Measurements from ENCODE around the gene PTPRG.
A peak's percentile ranks its signal among the peaks of the same experiment; 100 is the strongest.

The PTPRG gene

DNA sequence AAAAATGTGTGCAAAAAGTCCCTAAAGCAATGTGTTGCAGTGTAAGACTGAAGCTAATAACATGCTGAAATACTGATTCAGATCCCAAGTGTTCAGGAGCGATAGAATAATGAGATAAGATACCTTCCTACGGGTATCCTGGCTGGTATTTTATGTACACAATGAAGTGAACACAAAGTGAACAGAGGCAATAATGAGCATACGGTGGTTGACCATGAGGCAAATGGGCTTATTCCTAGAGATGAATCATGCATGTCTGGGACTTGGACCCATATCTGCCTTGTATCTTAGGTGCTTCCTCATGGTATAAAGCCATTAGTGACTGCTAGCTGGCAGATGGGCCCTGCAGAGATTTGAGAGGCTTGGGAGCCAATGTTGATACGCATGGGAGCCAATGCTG lies 21.5 kb downstream of the PTPRG start:
- DNase-seq (no peak), ATAC-seq (replicated peaks) (no peak)
- Mint-ChIP-seq H3K4me3 (no peak overlapping the region), H3K27ac (no peak overlapping the region), H3K27me3 (no peaks in the 10 kb centered on the region), H3K9me3 (peaks cover 0 to 6% of the 10 kb centered on the region in 2 donors), H3K4me1 (ENCODE audit: low read depth in 2 of 2) (no peaks in the 10 kb centered on the region), H3K36me3 (ENCODE audit: insufficient read depth) (no peaks in the 10 kb centered on the region)

DNA sequence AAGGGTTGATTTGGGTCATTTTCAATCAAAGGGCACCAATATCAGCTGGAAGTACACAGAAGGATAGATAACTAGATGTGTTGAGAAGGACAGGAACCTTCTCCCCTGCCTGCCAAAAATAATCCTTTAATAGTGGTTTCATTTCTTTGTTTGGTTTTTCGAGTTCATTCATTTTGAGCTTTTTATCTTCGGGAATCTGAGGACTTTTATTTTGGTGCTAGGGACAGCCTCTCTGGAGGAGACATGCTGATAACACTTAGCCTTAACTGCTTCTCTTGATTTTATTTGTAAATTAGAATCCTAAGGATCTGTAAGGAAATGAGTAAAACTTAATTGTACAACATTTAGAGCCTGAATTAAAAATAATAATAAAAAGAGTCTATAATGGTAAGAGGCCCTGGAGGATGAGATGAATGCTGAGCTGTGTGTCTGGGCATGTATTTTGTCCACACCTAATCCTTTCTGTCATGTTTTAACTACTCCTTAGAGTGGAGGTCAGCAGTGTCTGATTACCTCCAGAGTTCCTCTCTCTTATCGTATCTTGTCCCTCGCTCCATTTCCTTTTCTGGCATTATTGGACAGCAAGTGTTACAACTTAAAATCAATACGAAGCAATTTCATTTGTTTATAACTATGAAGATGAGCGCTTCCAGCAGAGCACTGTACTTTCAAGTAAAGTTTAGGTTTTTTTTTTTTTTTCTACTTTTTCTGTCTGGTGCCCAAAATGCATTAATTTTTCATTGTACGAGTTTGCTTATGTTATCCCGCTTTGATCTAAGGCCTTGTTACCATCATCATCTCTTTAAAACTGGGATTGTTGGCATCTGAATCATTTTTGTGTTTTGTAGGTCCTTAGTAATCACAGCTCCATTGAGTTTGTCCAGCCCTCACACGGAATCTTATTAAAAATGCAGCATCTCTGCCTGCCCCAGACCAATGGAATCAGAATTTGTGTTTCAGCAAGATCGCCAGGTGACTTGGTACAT lies 22.8 kb downstream of the PTPRG start:
- Mint-ChIP-seq H3K27ac (no peak overlapping the region), H3K36me3 (ENCODE audit: insufficient read depth) (no peaks in the 10 kb centered on the region), H3K4me1 (ENCODE audit: low read depth in 2 of 2) (no peaks in the 10 kb centered on the region), H3K27me3 (no peaks in the 10 kb centered on the region), H3K9me3 (peaks cover 0 to 6% of the 10 kb centered on the region in 2 donors), H3K4me3 (no peak overlapping the region)
- no peak for ATAC-seq (replicated peaks)
- no peak for DNase-seq

DNA sequence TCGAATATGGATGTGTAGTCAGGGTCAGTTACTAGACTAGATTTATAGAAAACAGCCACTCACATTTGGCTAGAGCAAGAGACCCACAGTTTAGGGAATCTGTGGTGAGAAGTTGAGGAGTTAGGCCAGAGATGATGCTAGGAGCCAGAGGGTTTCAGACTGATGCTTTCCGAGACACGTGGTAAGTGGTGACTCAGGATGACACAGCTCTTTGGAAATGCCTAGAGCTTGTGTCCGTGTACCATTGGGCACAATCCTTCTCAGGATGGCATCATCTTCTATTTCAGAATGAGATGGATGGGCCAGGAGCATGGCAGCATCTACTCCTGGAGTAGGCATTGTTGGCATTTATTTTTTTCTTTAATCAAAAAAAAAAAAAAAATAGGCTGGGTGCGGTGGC lies 28.5 kb downstream of the PTPRG start:
- DNase-seq, result no peak
- Mint-ChIP-seq H3K9me3 (peaks cover 0 to 4% of the 10 kb centered on the region in 2 donors), H3K27ac (no peak overlapping the region)

DNA sequence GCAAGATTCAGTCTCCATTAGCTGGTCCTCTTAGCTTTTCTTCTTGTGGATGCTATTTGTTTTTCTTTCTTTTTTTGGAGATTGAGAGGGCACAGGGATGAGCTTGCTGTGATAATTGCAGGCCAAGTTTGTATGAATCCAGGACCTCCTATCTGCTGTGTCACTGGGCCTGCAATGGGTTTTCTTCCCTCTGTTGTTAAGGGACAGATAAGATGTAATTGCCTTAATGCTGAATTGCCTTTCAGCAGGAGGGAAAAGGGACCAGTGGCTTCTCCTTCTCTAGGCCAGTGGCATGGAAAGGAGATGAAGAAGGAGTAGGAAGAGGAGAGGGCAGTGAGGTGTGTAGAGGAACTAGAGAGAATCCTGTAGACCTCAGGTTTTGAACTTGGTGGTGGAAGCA lies 29.9 kb downstream of the PTPRG start:
- peaks cover 0 to 5% of the 10 kb centered on the region in 2 donors for H3K9me3 Mint-ChIP-seq
- H3K27ac Mint-ChIP-seq, result no peak overlapping the region
- no peaks in the 10 kb centered on the region for H3K4me1 Mint-ChIP-seq (ENCODE audit: low read depth in 2 of 2)
- ATAC-seq (replicated peaks) (no peak), DNase-seq (no peak)
- H3K4me3 Mint-ChIP-seq, result no peak overlapping the region
- no peaks in the 10 kb centered on the region for H3K36me3 Mint-ChIP-seq (ENCODE audit: insufficient read depth)
- H3K27me3 Mint-ChIP-seq, result no peaks in the 10 kb centered on the region

More for the DNA sequence above, 28.5 kb downstream of the PTPRG start:
- H3K4me3 Mint-ChIP-seq, result no peak overlapping the region
- H3K36me3 Mint-ChIP-seq (ENCODE audit: insufficient read depth), result no peaks in the 10 kb centered on the region
- H3K27me3 Mint-ChIP-seq, result no peaks in the 10 kb centered on the region
- H3K4me1 Mint-ChIP-seq (ENCODE audit: low read depth in 2 of 2), result no peaks in the 10 kb centered on the region
- no peak for ATAC-seq (replicated peaks)

DNA sequence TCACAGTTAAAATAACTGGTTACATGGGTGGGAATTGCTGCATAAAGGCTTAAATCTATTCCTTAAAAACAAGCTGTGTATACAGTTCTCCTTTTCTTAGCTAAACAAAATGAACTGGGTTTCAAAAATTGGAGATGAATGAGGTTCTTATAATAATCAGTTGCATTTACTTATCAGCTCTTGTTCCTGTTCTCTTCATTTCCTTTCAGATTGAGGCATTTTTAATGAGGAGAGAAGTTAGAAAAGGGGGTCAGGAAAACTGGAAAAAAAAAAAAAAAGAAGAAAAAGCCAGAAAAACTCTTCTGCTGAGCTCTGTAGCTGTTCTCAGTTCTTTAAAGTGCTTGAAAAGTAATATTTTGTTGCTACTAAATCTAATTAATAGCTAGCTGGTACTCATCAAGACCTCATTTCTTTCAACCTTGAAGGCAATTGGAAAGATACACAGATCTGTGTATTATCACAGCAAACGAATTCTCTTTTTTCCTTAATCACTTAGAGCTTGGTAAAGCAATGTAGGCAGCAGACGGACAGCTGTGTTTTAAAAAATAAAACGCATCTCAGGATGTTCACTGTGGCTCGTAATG lies 32.2 kb downstream of the PTPRG start:
- no peak overlapping the region for H3K4me3 Mint-ChIP-seq
- H3K27me3 Mint-ChIP-seq, result no peaks in the 10 kb centered on the region
- H3K36me3 Mint-ChIP-seq (ENCODE audit: insufficient read depth), result no peaks in the 10 kb centered on the region
- H3K9me3 Mint-ChIP-seq, result peaks cover 5 to 6% of the 10 kb centered on the region in 2 donors
- H3K4me1 Mint-ChIP-seq (ENCODE audit: low read depth in 2 of 2), result no peaks in the 10 kb centered on the region
- DNase-seq (no peak), ATAC-seq (replicated peaks) (no peak)
- H3K27ac Mint-ChIP-seq, result no peak overlapping the region

DNA sequence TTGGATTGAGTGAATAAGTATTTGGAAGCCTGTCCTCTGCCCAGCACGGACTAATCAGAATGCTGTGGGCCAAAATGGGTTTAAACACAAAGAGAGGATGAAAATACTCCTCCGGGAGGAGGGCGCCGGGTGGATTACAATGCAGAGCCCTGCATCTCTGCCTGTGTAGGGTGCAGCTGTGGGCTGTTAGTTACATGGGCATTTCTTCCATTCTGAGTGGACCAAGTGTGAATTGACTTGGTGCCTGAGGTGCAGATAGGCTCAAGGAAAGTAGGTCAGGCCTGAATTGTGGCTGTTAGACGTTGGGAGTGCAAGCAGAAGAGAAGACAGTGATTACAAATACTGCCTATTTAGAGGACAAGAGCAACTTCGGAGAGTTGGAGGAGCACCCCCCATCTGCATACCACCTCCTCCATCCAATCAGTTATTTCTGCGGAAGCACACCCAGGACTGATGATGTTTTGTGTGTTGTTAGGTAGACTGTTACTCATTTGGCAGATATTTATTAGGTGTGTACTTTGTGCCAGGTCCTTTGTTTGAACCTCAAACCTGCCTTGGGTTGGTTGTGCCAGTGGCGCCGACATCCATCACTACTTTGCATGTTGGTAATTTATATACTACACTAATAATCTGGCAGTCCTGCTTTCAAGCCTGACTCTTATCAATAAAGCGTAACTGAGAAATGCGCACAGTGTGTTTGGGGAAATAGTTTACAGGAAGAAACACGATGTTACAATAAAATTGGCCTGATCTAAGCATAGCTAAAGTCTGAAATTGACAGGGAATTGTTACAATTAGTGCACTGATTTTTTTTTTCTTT lies 33.0 kb downstream of the PTPRG start:
- Mint-ChIP-seq H3K27me3 (no peaks in the 10 kb centered on the region), H3K36me3 (ENCODE audit: insufficient read depth) (no peaks in the 10 kb centered on the region), H3K27ac (peak overlapping the region in 1 of 2 donors; percentile 8), H3K9me3 (peaks cover 8 to 10% of the 10 kb centered on the region in 2 donors), H3K4me3 (no peak overlapping the region), H3K4me1 (ENCODE audit: low read depth in 2 of 2) (no peaks in the 10 kb centered on the region)
- ATAC-seq (replicated peaks) (no peak), DNase-seq (no peak)

DNA sequence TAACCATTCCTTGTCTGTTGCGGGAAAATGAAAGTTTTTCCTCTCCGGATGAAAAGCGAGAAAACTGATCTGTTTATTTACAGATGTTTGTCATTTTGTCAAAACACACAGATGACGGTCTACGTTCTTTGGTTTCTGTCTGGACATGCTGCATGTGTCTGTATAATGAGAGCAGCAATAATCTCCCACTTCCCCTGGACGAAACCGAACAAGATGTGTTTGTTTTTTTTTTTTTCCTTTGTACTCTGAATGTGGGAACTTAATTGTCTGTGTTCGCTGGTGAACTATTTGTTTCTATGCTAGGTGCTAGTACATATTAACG lies 33.6 kb downstream of the PTPRG start:
- no peaks in the 10 kb centered on the region for H3K27me3 Mint-ChIP-seq
- ATAC-seq (replicated peaks), result no peak
- H3K36me3 Mint-ChIP-seq (ENCODE audit: insufficient read depth), result no peaks in the 10 kb centered on the region
- no peak overlapping the region for H3K27ac Mint-ChIP-seq
- peaks cover 8 to 10% of the 10 kb centered on the region in 2 donors for H3K9me3 Mint-ChIP-seq
- no peak overlapping the region for H3K4me3 Mint-ChIP-seq
- H3K4me1 Mint-ChIP-seq (ENCODE audit: low read depth in 2 of 2), result no peaks in the 10 kb centered on the region
- no peak for DNase-seq

DNA sequence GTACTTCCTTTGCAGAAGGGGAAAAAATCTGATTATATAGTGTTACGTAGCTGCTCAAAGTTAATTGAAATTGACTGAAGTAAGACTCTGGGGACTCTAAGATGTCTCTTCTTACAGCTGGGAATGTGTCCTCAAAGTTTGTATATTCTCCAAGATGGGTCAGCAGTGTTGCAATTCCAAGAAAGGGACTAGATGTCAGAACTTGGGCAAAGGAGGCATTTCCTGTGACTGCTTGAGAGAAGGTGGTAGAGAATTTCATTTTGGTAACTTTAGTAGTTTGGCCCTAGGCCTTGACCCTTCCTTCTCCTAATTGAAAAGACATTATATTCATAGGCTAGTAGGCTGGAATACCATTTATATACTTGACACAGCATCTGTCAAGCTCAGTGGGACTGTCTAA lies 33.9 kb downstream of the PTPRG start:
- Mint-ChIP-seq H3K36me3 (ENCODE audit: insufficient read depth) (no peaks in the 10 kb centered on the region), H3K4me3 (no peak overlapping the region), H3K27me3 (no peaks in the 10 kb centered on the region), H3K27ac (no peak overlapping the region), H3K9me3 (peaks cover 8 to 10% of the 10 kb centered on the region in 2 donors), H3K4me1 (ENCODE audit: low read depth in 2 of 2) (no peaks in the 10 kb centered on the region)
- DNase-seq, result no peak
- ATAC-seq (replicated peaks), result no peak

DNA sequence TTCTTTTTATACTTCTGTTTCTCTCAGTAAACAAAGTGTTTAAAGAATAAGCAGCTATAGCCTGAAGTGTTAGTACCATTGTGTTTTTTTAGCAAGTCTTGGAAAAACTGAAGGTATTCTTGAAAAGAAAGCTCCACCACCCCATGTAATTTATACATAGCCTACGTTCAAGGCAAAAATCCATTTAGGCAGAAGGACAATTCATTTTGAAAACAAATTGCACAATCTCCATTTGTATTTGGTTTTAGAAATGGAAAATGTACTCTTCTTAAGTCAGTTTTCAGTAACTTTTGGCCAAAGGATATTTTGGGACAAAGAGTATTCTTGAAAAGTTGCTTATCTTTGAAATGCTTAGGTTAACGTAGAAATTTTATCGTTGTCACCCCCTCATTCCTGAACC lies 34.5 kb downstream of the PTPRG start:
- peaks cover 8 to 10% of the 10 kb centered on the region in 2 donors for H3K9me3 Mint-ChIP-seq
- ATAC-seq (replicated peaks) (no peak), DNase-seq (no peak)
- H3K4me1 Mint-ChIP-seq (ENCODE audit: low read depth in 2 of 2), result no peaks in the 10 kb centered on the region
- H3K27me3 Mint-ChIP-seq, result no peaks in the 10 kb centered on the region
- H3K36me3 Mint-ChIP-seq (ENCODE audit: insufficient read depth), result no peaks in the 10 kb centered on the region
- no peak overlapping the region for H3K27ac Mint-ChIP-seq
- no peak overlapping the region for H3K4me3 Mint-ChIP-seq

DNA sequence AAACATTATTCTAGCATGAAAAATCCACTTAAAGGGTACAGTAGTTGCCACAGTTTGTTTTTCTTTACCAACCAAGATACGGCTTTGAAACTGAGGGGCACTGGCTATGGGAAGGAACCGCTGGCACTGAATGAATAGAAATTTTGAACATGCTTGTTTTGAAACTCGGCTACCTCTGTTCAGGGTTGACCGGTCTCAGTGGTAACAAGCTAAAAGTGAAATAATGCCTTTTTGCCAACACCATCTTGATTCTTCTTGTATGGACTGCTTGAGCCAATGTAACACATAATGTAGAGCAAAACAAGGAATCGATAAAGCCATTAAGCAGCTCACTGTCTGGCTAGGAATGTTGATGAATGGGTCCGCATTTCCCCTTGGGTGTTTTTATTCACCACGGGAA lies 36.5 kb downstream of the PTPRG start:
- Mint-ChIP-seq H3K36me3 (ENCODE audit: insufficient read depth) (no peaks in the 10 kb centered on the region), H3K4me1 (ENCODE audit: low read depth in 2 of 2) (no peaks in the 10 kb centered on the region), H3K4me3 (no peak overlapping the region), H3K9me3 (peaks cover 4 to 10% of the 10 kb centered on the region in 2 donors), H3K27me3 (no peaks in the 10 kb centered on the region), H3K27ac (no peak overlapping the region)
- DNase-seq (no peak), ATAC-seq (replicated peaks) (no peak)

DNA sequence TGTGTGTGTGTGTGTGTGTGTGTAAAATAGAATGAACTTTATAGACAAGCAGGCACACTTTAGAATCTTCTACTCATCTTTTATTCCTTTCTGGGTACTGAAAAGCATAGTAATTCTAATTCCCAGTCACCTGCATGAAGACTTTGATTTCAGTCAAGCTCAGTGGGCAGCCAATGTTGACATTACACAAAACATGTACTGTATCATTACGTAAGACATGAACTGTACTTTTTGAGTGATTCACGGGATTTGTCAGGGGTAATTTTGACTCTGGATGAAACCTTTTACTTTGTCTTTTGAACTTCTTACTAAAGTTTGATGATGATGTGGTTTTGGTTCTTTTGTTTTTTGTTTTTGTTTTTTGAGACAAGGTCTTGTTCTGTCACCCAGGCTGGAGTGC lies 38.8 kb downstream of the PTPRG start:
- no peaks in the 10 kb centered on the region for H3K27me3 Mint-ChIP-seq
- no peak for DNase-seq
- H3K36me3 Mint-ChIP-seq (ENCODE audit: insufficient read depth), result no peaks in the 10 kb centered on the region
- H3K9me3 Mint-ChIP-seq, result peaks cover 4 to 10% of the 10 kb centered on the region in 2 donors
- no peak overlapping the region for H3K27ac Mint-ChIP-seq
- H3K4me1 Mint-ChIP-seq (ENCODE audit: low read depth in 2 of 2), result no peaks in the 10 kb centered on the region
- ATAC-seq (replicated peaks), result no peak
- no peak overlapping the region for H3K4me3 Mint-ChIP-seq

DNA sequence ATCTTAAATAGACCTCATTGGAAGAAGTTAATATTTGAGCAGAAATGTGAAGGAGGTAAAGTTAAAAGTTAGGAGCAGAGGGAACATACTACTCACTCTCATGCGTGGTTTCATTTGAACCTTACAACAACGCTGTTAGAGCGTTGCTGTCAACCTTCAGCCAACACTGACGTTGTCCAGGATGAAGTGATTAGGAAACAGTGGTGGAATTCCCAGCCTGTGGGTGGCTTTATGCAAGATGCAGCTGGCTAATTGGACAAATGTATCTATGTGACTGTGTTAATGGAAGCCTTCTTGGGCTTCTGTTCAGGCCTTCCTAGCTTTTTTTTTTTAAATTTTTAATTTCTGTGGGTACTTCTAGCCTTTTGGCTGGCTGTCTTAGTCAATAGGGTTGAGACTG lies 40.5 kb downstream of the PTPRG start:
- Mint-ChIP-seq H3K4me3 (no peak overlapping the region), H3K9me3 (peaks cover 1 to 10% of the 10 kb centered on the region in 2 donors), H3K4me1 (ENCODE audit: low read depth in 2 of 2) (no peaks in the 10 kb centered on the region), H3K36me3 (ENCODE audit: insufficient read depth) (no peaks in the 10 kb centered on the region), H3K27ac (no peak overlapping the region), H3K27me3 (no peaks in the 10 kb centered on the region)
- no peak for ATAC-seq (replicated peaks)
- DNase-seq, result no peak

DNA sequence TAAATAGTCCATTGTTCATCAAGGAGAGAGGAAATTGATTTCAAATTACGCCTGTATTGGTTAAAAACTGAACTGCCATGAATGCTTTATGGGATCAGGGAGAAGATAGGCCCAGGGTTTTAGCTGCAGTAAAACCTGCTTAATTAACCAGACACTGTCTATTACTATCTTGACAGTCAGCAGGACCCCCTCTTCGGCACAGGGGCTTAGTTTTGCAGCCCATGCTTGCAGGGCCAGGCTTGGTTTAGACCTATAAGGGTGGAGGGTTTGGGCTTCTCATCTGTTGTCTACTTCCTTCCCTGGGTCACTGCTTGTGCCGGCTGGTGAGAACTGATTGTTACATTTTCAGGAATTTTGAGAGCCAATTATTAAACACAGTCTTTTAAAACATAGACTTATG lies 41.1 kb downstream of the PTPRG start:
- Mint-ChIP-seq H3K27ac (no peak overlapping the region), H3K36me3 (ENCODE audit: insufficient read depth) (no peaks in the 10 kb centered on the region), H3K4me1 (ENCODE audit: low read depth in 2 of 2) (no peaks in the 10 kb centered on the region), H3K4me3 (no peak overlapping the region), H3K27me3 (no peaks in the 10 kb centered on the region), H3K9me3 (peaks cover 1 to 10% of the 10 kb centered on the region in 2 donors)
- no peak for DNase-seq
- no peak for ATAC-seq (replicated peaks)

Measured in effector memory CD8-positive, alpha-beta T cell (primary cell).